Endothelial cell of umbilical vein (primary cell): ENCODE measurements around the gene PLEKHG4B.

Experiments
- EZH2 ChIP-seq: IDR thresholded peaks from 2 replicates; pipeline ENCODE4 v1.6.1; 2012; ENCODE audit warnings: borderline replicate concordance, low read depth, mild to moderate bottlenecking, moderate library complexity, low read length, inconsistent platforms; ENCODE audit not compliant: severe bottlenecking
- GATA2 ChIP-seq: IDR thresholded peaks from 2 replicates; pipeline ENCODE4 v1.7.0; 2011; ENCODE audit warnings: low read depth, mild to moderate bottlenecking, moderate library complexity, mixed read lengths, low read length; ENCODE audit not compliant: insufficient read length, insufficient read depth
- JUN ChIP-seq: IDR thresholded peaks from 2 replicates; pipeline ENCODE4 v1.6.1; 2011; ENCODE audit warnings: borderline replicate concordance, low read depth; ENCODE audit not compliant: insufficient read length, insufficient read depth
- MYC ChIP-seq: IDR thresholded peaks from one replicate; pipeline ENCODE4 v1.6.1; 2011; ENCODE audit warnings: mild to moderate bottlenecking, low read depth, low read length
- POLR2A ChIP-seq: IDR thresholded peaks from 2 replicates; pipeline ENCODE4 v1.6.1; 2012; ENCODE audit warnings: low read depth, mild to moderate bottlenecking, control low read depth, low read length
- TF ChIP-seq, protein P1 (sequence below), 2 donors: IDR thresholded peaks; 1 replicate in 1 of 2; 2 replicates in 1 of 2; pipeline ENCODE4 v1.5.1; 2011; ENCODE audit warnings: low read length in 2 of 2, mild to moderate bottlenecking in 2 of 2, moderate library complexity in 2 of 2, control low read depth in 1 of 2, inconsistent platforms in 1 of 2, low read depth in 1 of 2; ENCODE audit not compliant: insufficient read depth in 1 of 2; ENCODE audit errors: extremely low read depth in 1 of 2

DNA sequence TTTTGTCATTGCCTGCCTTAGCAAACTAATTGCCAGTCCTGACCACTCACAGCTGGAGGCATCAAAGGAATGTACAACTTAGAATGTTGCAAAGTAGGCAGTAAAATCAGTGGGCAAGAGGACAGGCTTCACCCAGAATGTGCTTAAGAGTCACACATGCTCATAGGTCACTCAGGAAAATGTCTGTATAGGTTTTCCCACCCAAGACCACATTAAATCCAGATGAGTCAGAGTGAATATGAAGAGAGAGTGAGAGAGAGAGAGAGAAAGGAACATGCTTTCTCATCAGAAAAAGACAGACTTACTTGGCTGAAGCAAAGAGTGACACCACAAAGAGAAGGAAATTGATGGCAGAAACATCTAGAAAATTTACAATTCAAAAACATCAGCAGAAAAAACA is 37.9 kb downstream of the PLEKHG4B start:
- TF ChIP-seq, protein P1, sequence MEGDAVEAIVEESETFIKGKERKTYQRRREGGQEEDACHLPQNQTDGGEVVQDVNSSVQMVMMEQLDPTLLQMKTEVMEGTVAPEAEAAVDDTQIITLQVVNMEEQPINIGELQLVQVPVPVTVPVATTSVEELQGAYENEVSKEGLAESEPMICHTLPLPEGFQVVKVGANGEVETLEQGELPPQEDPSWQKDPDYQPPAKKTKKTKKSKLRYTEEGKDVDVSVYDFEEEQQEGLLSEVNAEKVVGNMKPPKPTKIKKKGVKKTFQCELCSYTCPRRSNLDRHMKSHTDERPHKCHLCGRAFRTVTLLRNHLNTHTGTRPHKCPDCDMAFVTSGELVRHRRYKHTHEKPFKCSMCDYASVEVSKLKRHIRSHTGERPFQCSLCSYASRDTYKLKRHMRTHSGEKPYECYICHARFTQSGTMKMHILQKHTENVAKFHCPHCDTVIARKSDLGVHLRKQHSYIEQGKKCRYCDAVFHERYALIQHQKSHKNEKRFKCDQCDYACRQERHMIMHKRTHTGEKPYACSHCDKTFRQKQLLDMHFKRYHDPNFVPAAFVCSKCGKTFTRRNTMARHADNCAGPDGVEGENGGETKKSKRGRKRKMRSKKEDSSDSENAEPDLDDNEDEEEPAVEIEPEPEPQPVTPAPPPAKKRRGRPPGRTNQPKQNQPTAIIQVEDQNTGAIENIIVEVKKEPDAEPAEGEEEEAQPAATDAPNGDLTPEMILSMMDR (IDR thresholded peaks at IDR 0.05; ENCODE audit: extremely low read depth in 1 of 2, insufficient read depth in 1 of 2, low read depth in 1 of 2, low read length in 2 of 2), result no peak
- TF ChIP-seq MYC (no peak), POLR2A (no peak), JUN (no peak), GATA2 (no peak), EZH2 (no peak)
